Endometrium (tissue), 2 donors: ENCODE measurements around the gene TNK2.

Experiments
- FAIRE-seq: peaks from 2 replicates; lab custom pipeline; 2012; peaks lifted over from hg19 to GRCh38; lab: Jason Lieb, UNC
- donor health status: control.
- donor health status: control.

The TNK2 gene

DNA sequence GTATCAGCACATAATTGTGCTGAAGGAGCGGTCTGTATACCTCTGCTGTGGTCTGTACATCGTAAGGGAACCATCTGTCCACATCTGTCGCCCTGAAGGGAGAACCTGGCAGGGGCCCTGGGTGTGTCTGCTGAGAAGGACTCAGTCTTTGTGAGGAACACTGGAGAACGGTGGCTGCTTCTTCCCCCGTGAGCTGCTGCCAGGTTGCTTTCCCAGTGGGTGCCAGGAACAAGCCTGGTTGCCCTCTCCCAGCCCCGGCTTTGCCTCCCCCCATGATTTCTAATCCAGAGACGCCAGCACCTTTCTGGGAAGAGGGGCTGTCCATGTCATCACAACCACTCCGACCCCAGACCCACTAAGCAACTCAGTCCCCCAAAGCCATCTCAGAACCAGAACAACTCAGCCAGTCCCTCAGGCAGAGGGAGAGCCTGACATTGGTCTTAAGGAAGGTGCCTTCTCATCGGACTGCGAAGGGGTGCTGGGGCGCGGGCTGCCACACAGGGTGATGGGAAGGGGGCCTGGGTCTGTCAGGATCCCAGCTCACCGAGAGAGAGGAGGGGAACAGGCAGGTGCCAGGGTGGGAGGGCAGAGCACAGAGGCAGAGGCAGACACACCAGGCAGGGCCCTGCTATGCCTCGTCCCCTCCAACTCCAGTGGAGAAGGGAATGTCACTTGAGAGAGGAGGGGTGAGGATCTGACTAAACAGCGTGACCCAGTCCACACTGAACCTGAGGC lies 8.5 kb downstream of the TNK2 start:
- no peak for FAIRE-seq

DNA sequence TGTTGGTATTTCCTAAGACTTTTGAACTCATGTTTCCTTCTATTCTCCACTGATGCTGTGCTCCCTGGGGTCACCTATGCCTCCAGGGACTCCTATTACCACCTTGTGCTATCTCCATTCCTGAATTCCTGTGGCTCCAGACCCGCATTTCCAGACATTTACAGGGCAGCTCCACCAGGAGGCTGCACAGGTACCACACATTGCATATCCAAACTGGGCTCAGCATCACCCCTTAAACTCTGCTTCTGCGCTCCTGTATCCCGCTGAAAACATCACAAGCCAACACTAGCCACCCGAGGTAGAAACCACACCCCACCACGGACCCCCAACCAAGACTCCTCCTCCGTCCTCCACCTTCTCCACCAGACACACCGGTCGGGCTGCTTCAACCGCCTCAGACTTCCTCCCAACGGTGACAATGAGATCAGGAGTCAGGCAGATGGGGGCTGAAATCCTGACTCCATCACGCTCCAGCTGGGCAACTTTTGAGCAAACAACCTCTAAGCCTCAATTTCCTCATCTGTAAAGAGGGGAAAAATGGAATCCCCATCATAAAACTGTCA lies 10.4 kb downstream of the TNK2 start:
- FAIRE-seq = no peak

DNA sequence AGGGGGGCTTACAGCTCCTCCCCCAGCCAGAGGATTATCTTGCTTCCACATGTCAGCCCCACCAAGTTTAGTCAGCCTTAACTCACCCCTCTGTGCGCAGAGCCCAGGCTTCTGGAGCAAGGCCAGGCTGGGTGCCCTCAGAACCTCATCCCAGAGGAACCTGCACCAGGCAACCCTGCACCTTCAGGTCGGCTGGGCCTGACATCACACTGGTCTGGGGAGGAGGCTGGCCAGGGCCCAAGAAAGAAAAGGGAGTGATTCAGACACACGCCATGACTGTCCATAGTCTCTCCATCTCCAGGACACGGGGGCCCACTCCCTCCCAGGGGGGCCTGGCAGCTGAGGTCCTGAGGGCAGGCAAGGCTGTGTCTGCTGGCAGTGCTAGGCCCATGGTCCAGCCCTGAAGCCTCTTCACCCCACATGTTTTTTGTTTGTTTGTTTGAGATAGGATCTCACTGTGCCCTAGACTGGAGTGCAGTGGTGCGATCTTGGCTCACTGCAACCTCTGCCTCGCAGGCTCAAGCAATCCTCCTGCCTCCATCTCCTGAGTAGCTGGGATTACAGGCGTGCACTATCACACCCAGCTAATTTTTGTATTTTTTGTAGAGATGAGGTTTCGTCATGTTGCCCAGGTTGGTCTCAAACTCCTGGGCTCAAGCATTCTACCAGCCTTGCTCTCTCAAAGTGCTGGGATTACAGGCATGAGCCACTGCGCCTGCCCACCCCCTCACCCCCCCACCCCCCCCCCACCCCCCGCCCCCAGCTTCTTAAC lies 11.1 kb downstream of the TNK2 start:
- FAIRE-seq = no peak

DNA sequence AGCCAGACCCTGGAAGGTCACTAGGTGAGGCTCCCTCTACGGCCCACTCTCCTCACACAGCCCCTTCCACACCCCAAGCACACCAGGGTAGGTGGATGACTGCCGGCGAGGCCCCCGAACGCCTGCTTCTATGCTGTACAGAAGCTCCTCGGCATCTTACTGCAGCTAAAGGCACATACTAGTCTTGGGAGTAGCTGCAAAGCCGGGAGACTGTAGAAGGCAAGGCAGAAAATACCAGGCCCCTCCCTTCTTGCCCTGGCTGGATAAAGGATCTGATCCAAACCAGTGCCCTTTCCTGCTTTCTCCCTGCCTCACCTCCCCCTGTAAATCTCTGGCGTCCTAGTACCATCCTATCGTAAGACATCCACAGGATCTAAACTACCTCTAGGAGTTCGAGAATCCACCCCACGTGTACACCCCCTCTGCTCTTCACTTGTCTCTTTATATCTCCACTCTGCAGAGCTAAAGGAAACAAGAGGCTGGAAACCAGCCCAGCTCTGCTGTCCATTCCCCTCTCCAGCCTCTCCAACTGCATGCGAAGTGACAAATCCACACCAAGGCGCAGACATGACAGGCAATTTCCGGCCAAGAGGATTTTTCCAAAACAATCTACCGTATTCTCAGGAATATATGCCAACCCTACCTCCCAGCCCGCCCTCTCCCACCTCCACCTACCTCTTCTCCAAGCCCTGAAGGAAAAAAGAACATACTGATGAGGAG lies 11.8 kb downstream of the TNK2 start:
- FAIRE-seq = no peak

DNA sequence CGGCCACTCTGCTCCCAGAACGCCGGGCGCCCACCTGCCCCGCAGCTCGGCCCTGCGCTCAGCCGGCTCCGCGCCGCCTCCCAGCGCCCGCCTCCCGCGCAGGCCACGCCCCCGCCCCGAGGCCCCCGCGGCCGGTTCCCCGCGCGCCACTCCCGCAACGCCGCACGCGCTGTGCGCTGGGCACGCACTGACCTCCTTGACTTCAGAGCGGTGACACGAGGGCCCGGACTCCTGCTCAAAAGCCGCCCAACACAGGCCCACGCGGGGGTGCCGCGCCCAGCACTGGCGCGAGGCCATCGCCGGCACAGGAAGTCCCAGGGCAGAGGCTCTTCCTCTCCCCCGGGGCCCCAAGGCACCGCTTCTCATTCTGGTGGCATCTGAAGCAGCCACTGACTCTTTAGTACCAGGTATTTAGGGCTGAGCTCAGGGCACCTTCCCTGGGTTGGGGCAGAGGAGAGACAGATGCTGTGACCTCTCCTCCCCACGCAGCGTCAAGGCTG lies 12.4 kb downstream of the TNK2 start:
- FAIRE-seq = no peak

DNA sequence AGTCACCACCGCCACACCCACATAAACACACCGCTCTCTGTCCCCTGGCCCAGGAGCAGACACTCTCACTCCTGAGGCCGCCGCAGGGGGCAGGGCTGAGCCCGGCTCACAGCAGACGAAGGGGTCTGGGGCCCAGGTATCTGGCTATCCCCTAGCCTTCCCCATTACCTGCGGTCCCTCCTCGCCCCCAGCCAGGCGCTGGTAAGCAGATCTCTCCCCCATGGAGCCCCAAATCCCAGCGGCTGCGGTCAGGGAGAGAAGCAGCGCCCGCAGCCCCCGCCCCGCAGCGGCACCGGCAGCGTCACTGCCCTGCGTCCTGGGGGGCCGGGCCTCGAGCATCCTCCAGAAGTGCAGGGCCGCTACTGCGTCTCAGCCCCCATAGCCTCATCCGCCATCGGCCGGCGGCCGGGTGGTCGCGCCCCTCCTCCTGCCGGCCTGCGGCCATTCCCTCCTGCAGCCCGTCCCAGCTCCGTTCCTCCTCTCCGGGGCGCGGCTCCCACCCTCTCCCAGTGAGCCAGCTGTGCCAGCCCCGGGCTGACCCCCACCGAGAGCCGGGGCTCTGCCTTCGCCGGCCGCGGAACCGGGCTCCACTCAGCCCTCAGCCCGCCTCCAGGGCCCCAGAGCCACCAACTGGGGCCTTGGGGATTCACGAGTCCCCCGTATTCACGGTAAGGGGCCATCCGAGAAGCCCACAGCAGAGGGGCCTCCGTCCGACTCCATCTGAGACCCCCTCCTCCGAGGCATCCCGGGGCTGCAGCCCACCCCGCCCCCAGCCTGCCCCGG lies 13.1 kb downstream of the TNK2 start:
- no peak for FAIRE-seq

DNA sequence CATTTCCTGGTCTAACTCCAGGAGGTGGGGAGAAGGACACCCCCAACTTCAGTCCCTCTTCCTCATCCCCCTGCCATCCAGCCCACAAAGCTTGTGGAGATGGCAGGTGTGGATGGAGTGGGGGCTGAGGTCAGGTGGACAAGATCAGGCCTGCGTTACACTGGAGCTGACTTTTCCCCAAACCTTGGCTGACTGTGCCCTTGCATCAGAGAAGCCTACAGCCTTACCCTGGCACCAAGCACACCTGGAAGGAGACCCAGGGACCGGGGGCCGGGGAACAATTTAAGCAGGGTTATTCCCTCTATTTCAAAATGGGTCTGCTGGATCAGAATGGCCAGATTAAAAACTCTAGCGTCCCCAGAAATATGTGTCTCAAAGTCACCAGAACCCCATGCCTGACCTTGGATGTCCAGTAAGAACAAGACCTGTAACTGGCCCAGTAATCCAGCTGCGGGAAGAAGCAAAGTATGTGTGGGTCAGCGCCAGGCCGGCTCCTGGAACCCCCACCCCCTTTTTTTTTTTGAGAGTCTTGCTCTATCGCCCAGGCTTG lies 14.4 kb downstream of the TNK2 start:
- FAIRE-seq = no peak

DNA sequence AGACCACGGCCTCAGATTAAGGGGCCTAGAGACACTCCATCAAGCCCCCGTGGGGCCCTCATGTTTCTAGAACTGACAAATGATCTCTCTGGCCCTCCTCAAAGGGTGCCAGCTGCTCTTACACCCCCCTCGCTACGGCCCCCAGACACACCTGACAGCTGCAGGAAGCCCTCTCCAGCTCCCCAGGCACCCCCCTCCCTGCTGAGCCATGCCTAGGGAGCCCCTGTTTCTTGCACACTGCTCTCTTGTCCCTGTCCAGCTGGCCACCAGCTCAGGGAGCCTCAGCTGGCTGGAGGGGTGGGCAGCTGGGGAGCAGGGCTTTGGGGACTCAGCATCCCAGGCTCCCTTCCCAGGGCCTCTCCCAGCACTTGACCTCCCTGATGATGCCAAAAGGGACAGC lies 14.8 kb downstream of the TNK2 start:
- FAIRE-seq = no peak

DNA sequence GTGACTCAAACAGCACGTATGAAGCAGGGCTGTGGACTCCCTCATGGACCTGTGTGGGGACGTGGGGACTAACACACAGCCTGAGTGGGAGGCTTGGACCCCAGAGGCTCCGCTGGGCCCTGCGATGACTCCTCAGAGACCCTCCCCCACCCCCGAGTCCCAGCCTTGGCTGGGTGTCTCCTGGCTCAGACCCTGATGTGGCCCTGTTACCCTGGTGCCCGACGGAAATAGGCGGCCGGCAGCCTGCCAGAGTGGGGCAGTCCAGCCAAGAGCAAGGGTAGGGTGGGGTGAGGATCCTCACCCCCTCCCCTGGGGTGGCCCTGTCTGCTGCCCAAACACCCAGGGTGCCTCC lies 15.3 kb downstream of the TNK2 start:
- FAIRE-seq = no peak

DNA sequence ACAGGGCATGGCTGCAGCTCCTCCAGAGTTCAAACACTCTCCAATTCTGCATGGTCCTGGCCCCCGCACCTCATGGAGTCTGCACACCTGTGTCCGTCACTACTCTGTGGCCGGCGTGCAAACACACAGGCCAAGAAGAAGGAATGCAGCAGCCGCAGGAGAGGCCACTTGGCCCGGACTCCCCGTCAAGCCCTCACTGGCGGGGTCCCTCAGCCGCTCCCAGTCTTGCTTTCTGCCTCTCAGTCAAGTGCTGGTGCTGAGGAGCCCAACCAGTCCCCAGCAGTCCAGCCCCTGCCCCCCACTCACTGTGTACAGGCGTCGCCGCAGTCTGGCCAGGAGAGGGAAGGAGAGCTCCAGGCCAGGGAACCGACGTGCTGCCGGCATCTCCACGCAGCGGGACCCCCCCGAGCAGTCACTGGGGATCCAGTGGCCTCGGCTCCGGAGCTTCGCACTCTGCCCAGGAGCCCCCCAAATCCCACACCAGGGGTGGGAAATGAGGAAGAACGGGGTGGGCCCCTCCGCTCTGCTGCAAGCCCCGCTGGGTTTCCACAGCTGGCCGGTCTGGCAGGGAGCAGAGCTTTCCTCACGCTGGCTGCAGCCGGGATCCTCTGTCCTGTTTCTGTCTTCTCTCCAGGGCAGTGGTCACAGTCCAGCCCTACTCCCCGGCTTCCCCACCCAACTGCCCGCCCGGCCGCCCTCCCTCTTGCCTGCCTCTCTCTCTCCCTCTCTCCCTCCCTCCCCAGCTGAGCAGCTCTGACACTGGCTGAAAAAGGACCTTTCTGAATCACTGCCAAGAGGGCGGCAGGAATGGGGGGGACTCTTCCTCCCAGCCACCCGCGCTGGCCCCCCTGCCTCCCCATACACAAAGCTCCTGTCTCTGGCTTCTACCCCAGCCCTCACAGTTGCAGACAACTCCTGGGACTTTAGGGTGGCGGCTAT lies 16.0 kb downstream of the TNK2 start:
- FAIRE-seq = no peak

DNA sequence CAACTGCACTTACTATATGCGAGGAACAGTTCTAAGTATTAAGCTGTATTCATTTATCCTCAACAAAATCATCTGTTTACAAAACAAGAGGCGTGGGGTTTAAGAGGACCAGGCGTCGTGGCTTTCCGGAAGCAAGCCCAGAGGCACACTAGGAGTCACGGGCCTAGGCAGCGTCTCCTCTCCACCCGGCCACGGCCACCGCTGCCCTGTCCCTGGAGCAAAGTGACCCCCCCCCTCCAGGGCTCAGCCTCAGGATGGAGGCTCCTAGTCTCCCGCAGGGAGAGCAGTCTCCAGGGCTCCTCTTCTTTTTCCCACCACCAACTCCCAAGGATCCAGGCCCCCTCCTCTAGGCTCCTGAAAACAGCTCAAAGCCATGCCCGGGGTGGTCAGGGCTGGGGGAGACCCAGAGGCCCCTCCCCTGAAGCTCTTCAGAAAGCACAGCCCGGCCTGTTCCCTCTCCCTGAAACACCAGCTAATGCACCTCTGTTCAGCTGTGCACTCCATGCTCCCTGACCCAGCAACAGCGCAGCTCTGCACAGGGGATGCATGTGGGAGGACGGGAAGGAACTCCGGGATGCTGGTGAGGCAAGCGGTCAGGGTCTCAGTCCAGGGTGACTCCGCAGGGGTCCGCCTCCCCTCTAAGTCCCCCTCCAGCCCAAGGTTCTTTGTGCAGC lies 16.8 kb downstream of the TNK2 start:
- FAIRE-seq = no peak

DNA sequence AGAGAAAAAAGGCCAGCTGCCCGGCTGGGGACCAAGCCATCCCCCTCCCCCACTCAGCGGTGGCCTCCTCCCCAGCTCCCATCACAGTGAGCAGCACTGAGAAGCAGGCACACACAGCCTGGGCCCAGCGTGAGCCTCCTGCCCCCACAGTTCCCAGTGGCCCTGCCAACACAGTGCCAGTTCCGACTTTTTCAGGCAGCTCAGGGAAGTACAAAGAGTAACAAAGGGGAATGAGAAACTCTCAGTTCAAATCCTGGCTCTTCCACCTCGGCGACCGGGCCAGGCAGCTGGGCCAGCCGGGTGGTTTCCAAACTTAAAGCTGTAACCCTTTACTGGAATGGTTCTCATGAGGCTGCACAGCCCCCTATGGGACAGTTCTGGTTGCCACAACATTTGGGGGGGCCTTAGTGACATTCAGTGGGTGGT lies 18.5 kb downstream of the TNK2 start:
- no peak for FAIRE-seq

DNA sequence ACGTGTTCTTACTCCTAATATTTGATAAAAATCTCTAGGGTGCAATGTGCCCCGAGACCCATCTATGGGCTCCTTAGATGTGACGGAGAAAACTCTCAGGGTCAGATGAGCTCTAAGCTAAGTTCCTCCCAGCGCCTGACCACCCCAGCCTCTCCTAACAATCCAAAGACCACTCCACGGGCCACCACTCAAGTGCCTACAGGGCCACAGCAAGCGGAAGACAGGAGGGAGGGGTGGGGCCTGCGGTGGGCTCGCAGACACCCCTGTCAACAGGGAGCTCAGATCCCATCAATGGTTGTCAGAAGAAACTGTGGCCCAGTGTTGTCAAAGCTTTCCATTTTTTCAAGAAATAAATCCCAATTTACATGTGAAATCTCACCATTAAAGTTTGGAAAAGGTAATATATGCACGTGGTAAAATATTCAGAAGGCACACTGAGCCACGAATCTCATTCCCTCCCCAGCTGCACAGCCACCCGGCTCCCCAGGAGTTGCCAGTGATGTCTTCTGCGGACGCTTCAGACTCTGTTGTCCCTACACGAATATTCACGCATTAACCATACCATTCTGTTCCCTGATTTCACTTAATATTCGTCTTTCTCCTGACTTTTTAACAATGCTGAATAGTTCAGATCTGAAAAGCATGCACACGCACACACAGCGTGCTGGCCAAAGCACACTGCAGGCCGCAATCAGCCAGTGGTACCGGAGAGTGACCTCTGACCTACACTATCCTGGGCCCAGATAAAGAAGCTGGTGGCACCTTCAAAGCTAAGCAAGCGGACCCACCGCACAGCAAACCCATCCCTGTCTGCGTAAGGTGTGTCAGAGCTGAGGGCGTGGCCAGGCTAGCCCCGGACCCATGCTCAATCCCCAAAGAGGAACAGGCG lies 19.1 kb downstream of the TNK2 start:
- FAIRE-seq = no peak

DNA sequence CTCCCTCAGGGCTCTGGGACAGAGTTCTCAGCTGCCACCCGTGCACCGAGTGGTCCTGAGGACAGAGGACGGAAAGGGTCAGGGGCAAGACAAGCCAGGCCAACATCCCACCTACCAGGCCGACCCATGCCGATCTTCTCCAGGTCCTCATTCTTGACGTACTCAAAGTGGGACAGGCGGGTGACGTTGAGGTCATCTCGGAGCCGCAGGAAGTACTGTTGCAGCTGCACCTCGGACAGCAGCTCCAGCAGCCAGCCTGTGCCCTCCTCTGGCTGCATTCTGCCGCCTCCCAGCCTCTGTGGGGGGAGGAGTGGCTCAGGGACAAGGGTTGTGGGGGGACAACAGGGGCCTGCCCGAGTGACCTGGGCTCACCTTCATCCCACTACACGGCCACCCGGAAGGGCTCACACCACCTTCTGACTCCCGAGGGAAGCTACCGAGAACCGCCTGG lies 20.0 kb downstream of the TNK2 start:
- no peak for FAIRE-seq

DNA sequence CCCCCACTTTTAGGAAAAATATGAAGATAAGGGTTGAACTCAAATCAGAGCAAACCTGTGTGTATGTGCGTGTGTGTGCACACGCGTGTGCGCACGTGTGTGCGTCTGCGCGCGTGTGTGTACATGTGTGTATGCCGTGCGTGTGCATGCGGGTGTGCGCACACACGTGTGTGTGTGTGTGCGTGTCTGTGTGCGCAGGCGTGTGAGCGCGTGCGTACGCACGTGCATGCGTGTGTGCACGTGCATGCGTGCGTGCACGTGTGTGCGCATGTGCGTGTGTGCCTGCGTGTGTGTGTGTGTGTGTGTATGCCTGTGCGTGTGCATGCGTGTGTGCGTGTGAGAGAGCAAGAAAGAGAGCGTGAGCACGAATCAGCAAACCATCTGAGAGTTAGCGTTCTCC lies 20.7 kb downstream of the TNK2 start:
- FAIRE-seq = no peak

DNA sequence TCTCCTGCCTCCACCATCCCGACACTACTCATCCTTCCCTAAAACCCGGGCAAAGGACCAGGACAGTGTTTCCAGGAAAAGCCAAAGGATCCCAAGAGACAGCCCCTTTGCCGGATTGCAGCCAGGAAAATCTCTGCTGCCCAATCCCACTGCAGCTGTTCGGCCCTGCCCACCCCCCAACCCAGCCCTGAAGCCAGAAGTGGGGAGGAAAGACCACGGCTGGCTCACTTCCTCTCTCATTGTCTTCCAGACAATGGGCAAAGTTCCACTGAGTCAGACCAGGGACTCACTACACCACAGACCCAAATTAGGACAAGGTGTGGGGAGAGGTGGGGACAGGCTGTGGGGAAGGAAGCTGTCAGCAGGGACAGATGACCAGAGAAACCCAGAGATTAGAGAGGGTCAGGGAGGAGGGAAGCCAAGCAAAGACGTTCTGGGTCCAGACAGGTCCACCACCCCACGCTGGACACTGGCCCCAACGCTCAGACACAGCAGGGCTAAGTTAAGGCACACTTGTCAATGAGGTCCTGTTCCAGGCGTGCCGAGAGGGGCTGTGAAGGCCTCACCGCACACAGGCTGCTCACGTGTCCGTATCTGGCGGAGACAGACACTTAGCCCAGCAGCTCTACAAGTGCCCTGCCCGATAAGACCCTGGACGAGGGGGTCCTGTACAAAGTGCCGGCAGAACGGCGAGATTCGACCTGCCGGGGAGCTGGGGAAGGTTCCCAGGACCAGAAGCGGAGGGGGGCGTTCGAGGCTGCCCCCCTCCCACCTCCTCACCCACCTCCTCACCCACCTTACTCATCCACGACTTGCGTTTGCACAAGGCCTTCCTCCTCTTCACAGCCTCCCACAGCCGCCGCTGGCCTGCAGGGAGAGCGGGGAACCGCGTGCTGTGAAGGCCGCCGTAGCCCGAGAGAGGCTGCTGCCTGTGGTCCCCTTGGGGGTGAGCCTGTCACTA lies 21.9 kb downstream of the TNK2 start:
- FAIRE-seq = no peak
